Measurements from ENCODE around the gene FAM161B.
"Not testable (repeated sequence)": the region's sequence is repeated elsewhere in the genome, so short reads cannot be mapped to it uniquely, and the experiment has no call there.

Gene FAM161B

GRCh38 chr14:73943083-73943482 is 6.8 kb downstream of the FAM161B start:
- DNase-seq, result peak; percentile 25

- DNase-seq, result no peak
Measured at GRCh38 chr14:73942180-73942579, 7.7 kb downstream of the FAM161B start.

GRCh38 chr14:73937012-73937411 is 12.9 kb downstream of the FAM161B start:
- DNase-seq, result no peak

- DNase-seq, result no peak
Measured at GRCh38 chr14:73936548-73936947, 13.3 kb downstream of the FAM161B start.

GRCh38 chr14:73935666-73936065 is 14.2 kb downstream of the FAM161B start:
- DNase-seq, result no peak

GRCh38 chr14:73924337-73924736 is 25.6 kb downstream of the FAM161B start:
- DNase-seq, result no peak

GRCh38 chr14:73919457-73919856 is 30.4 kb downstream of the FAM161B start:
- not testable (repeated sequence) for DNase-seq

- no peak for DNase-seq
Measured at GRCh38 chr14:73916324-73916723, 33.6 kb downstream of the FAM161B start.

- DNase-seq, result no peak
Measured at GRCh38 chr14:73913256-73913655, 36.6 kb downstream of the FAM161B start.

GRCh38 chr14:73909681-73910080 is 40.2 kb downstream of the FAM161B start:
- DNase-seq, result no peak

- DNase-seq, result no peak
Measured at GRCh38 chr14:73903028-73903427, 46.9 kb downstream of the FAM161B start.

- DNase-seq, result no peak
Measured at GRCh38 chr14:73896521-73896920, 53.4 kb downstream of the FAM161B start.

GRCh38 chr14:73895939-73896338 is 54.0 kb downstream of the FAM161B start:
- no peak for DNase-seq

GRCh38 chr14:73894180-73894687 is 55.7 kb downstream of the FAM161B start:
- DNase-seq, result not testable (repeated sequence)

- no peak for DNase-seq
Measured at GRCh38 chr14:73889376-73889775, 60.5 kb downstream of the FAM161B start.

GRCh38 chr14:73888971-73889370 is 60.9 kb downstream of the FAM161B start:
- DNase-seq, result no peak

GRCh38 chr14:73888460-73888725 is 61.5 kb downstream of the FAM161B start:
- DNase-seq, result no peak

- DNase-seq, result no peak
Measured at GRCh38 chr14:73887694-73888459, 62.0 kb downstream of the FAM161B start.

- no peak for DNase-seq
Measured at GRCh38 chr14:73887318-73887616, 62.6 kb downstream of the FAM161B start.

GRCh38 chr14:73886449-73887317 is 63.2 kb downstream of the FAM161B start, which contains the start of gene ZNF410:
Gene ZNF410 (plus strand): TSS chr14:73886859. CDS start chr14:73892176, 5,317 bp downstream.
- peak; percentile 93 for DNase-seq

- DNase-seq, result no peak
Measured at GRCh38 chr14:73884438-73885190, 65.3 kb downstream of the FAM161B start.
